GM12864 (cell line): ENCODE results near the gene BPIFB1.

ENCODE experiments used
- DNase-seq: peaks from one replicate; pipeline ENCODE4 v3.0.0-alpha.2; 2011; ENCODE audit warnings: low read depth
- H3K4me3 ChIP-seq: 2 replicates; pipeline ENCODE4 v1.5.1; 2011; ENCODE audit warnings: mild to moderate bottlenecking, low read depth, low read length, control low read depth
- TF ChIP-seq, protein P1 (sequence below): IDR thresholded peaks from 2 replicates; pipeline ENCODE4 v1.5.1; 2011; ENCODE audit warnings: low read depth, mild to moderate bottlenecking, moderate library complexity, low read length, control low read depth, inconsistent platforms; ENCODE audit errors: missing control alignments

Gene BPIFB1

DNA sequence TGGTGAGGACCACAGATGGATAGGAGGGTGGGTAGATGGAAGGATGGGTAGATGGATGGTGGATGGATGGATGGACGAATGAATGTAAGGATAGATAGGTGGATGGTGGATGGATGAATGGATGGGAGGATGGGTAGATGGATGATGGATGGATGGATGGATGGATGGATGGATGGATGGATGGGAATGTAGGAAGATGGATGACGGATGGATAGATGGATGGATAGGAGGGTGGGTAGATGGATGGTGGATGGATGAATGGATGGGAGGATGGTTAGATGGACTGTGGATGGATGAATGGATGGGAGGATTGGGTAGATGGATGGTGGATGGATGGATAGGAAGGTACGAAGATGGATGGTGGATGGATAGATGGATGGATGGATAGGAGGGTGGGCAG, 51.1 kb downstream of the BPIFB1 start:
- no peak for DNase-seq
- TF ChIP-seq, protein P1, sequence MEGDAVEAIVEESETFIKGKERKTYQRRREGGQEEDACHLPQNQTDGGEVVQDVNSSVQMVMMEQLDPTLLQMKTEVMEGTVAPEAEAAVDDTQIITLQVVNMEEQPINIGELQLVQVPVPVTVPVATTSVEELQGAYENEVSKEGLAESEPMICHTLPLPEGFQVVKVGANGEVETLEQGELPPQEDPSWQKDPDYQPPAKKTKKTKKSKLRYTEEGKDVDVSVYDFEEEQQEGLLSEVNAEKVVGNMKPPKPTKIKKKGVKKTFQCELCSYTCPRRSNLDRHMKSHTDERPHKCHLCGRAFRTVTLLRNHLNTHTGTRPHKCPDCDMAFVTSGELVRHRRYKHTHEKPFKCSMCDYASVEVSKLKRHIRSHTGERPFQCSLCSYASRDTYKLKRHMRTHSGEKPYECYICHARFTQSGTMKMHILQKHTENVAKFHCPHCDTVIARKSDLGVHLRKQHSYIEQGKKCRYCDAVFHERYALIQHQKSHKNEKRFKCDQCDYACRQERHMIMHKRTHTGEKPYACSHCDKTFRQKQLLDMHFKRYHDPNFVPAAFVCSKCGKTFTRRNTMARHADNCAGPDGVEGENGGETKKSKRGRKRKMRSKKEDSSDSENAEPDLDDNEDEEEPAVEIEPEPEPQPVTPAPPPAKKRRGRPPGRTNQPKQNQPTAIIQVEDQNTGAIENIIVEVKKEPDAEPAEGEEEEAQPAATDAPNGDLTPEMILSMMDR, result no peak
- no peak overlapping the region for H3K4me3 ChIP-seq

DNA sequence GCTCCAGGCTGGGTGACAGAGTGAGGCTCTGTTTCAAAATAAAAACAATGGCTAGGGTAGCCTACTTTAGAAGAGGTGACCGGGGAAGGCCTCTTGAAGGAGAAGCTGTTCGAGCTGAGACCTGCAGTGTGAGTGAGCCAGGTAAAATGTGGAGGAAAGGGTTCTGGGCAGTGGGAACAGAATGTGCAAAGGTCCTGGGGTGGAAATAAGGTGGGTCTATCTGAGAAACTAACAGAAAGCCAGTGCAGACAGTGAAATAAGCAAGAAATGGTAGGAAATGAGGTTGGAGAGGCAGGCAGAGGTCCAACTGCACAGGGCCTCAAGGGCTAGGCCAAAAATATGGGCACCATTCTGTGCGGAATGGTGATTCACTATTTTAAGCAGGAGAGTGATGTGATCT, 53.4 kb downstream of the BPIFB1 start:
- DNase-seq, result no peak
- TF ChIP-seq, protein P1, result no peak
- no peak overlapping the region for H3K4me3 ChIP-seq

- no peak overlapping the region for H3K4me3 ChIP-seq
- DNase-seq, result no peak
- TF ChIP-seq, protein P1, result no peak
These were observed 54.1 kb downstream of the BPIFB1 start for GRCh38 chr20:33337119-33337518.

DNA sequence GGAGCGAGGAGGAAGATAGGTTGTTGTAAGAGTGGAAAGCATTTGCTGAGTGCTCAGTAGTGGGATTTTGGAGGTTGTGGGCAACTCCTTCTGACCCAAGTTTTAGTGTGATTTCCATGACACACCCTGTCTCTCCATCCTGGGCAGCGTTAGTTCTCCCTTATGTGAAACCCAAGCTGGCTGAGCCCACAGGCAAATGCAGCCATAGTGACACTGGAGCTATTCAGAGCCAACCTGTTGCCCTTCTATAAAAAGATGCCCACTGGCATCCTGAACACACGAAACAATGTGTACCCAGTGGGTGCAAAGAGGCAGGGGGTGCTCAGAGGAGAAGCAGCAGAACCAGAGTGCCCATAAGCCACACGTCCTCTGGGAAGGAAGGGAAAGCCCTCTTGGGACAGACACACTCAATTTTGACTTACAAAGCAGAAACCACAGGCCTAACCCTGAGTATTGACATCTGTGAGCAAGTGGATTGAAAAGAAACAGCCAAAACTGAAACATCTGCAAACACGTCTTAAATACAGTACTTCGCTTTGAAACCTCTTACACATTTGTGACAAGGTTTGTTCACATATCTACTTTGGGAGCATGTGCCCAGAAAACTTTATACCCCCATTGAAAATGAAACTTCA, 54.6 kb downstream of the BPIFB1 start:
- TF ChIP-seq, protein P1, result no peak
- no peak overlapping the region for H3K4me3 ChIP-seq
- DNase-seq, result peak; percentile 47

GRCh38 chr20:33338467-33339258, 55.6 kb downstream of the BPIFB1 start:
- TF ChIP-seq, protein P1, result no peak
- DNase-seq, result no peak
- H3K4me3 ChIP-seq, result no peak overlapping the region

- TF ChIP-seq, protein P1, result no peak
- no peak for DNase-seq
- no peak overlapping the region for H3K4me3 ChIP-seq
These were observed 56.6 kb downstream of the BPIFB1 start for GRCh38 chr20:33339515-33340058.

GRCh38 chr20:33343521-33343920, 60.5 kb downstream of the BPIFB1 start:
- no peak for DNase-seq
- no peak overlapping the region for H3K4me3 ChIP-seq
- TF ChIP-seq, protein P1, result no peak
